Hepatocyte (in vitro differentiated cells): ENCODE results near the gene RANBP3. TPM values are rescaled to one million over a fixed set of nuclear protein-coding genes. Genes with fewer than 3 reads are reported as not detected.

Source experiments
- DNase-seq: peaks from one replicate; pipeline ENCODE4 v3.0.0-alpha.2; 2016; ENCODE audit warnings: low spot score
- H2AFZ ChIP-seq: fragments of 200-600 bp; sonication (generic); 2 replicates; pipeline ENCODE4 v1.6.0; 2016; ENCODE audit warnings: antibody characterized with exemption, mild to moderate bottlenecking
- H3K27ac ChIP-seq: fragments of 200-600 bp; sonication (generic); 2 replicates; pipeline ENCODE4 v1.5.1; 2016; ENCODE audit warnings: mild to moderate bottlenecking
- H3K27me3 ChIP-seq: fragments of 200-600 bp; sonication (generic); 2 replicates; pipeline ENCODE4 v1.6.1; 2016
- H3K36me3 ChIP-seq: fragments of 200-600 bp; sonication (generic); replicated peaks from 2 replicates; pipeline ENCODE4 v1.5.1; 2016; ENCODE audit warnings: low read depth; ENCODE audit not compliant: insufficient read depth
- H3K4me1 ChIP-seq: fragments of 200-600 bp; sonication (generic); 2 replicates; pipeline ENCODE4 v1.5.1; 2016; ENCODE audit warnings: mild to moderate bottlenecking, moderate library complexity; ENCODE audit not compliant: insufficient read depth
- H3K4me2 ChIP-seq: fragments of 200-600 bp; sonication (generic); 2 replicates; pipeline ENCODE4 v1.6.0; 2016
- H3K4me3 ChIP-seq: fragments of 200-600 bp; sonication (generic); 2 replicates; pipeline ENCODE4 v1.5.1; 2016; ENCODE audit warnings: mild to moderate bottlenecking
- H3K79me2 ChIP-seq: fragments of 200-600 bp; sonication (generic); 2 replicates; pipeline ENCODE4 v1.6.0; 2017; ENCODE audit warnings: mild to moderate bottlenecking
- H3K9me2 ChIP-seq: fragments of 200-600 bp; sonication (generic); replicated peaks from 2 replicates; pipeline ENCODE4 v1.6.0; 2017; ENCODE audit warnings: mild to moderate bottlenecking; ENCODE audit not compliant: insufficient read depth
- H3K9me3 ChIP-seq: fragments of 200-600 bp; sonication (generic); 2 replicates; pipeline ENCODE4 v1.5.1; 2016; ENCODE audit warnings: low read depth, mild to moderate bottlenecking
- H4K20me1 ChIP-seq: fragments of 200-600 bp; sonication (generic); 2 replicates; pipeline ENCODE4 v1.6.0; 2016; ENCODE audit warnings: mild to moderate bottlenecking; ENCODE audit not compliant: insufficient read depth, poor library complexity, severe bottlenecking
- CTCF ChIP-seq: fragments of 200-600 bp; sonication (generic); IDR thresholded peaks from 2 replicates; pipeline ENCODE4 v1.5.1; 2016; ENCODE audit warnings: antibody characterized with exemption, mild to moderate bottlenecking; ENCODE audit not compliant: poor library complexity
- EZH2 ChIP-seq: fragments of 200-600 bp; sonication (generic); IDR thresholded peaks from 2 replicates; pipeline ENCODE4 v1.6.1; 2016; ENCODE audit warnings: antibody characterized with exemption, mild to moderate bottlenecking, borderline replicate concordance
- EZH2phosphoT487 ChIP-seq: fragments of 200-600 bp; sonication (generic); IDR thresholded peaks from one replicate; pipeline ENCODE4 v1.6.1; 2018; ENCODE audit warnings: antibody characterized with exemption, mild to moderate bottlenecking, low read depth, moderate library complexity; ENCODE audit not compliant: unreplicated experiment, severe bottlenecking
- WGBS: methylation state at CpG from one replicate; pipeline ENCODE4 v1.1.6; 2016; ENCODE audit warnings: low lambda C conversion rate; ENCODE audit errors: missing lambda C conversion rate; 5-methylcytosine and 5-hydroxymethylcytosine counted together
- polyA plus RNA-seq: library from polyadenylated mRNA; unstranded; fragments of >200 nt; fragmentation: Nextera tagmentation; extraction: Ambion mirVana; gene quantifications from 2 replicates; pipeline ENCODE4 v1.2.1, GENCODE V29; 2016
- total RNA-seq: library from RNA; depleted of rRNA; stranded (reverse); fragments of >200 nt; gene quantifications from 2 replicates; pipeline ENCODE4 v1.2.3, GENCODE V29; 2014

The RANBP3 gene
- total and polyA plus RNA-seq, 2 experiments from 2014 or later: 10.4 to 51.0 TPM

- WGBS: 73% methylated on average over 17 of the region's 17 CpGs
- no peak overlapping the region for H2AFZ ChIP-seq
- H3K4me3 ChIP-seq: no peak overlapping the region
Observed at GRCh38 chr19:5953680-5954213, 24.2 kb downstream of the RANBP3 start.

GRCh38 chr19:5953030-5953589, 24.8 kb downstream of the RANBP3 start:
- Histone ChIP-seq H3K36me3 (no peaks in the 10 kb centered on the region), H2AFZ (no peak overlapping the region), H4K20me1 (peaks cover 69% of the 10 kb centered on the region), H3K79me2 (peaks cover 95% of the 10 kb centered on the region), H3K27me3 (no peaks in the 10 kb centered on the region), H3K4me1 (peaks cover 87% of the 10 kb centered on the region), H3K9me2 (no peaks in the 10 kb centered on the region), H3K9me3 (no peaks in the 10 kb centered on the region), H3K27ac (peak overlapping the region; percentile 82), H3K4me2 (peak overlapping the region; percentile 71), H3K4me3 (no peak overlapping the region)
- no peak for DNase-seq
- WGBS: 51% methylated on average over 5 of the region's 5 CpGs
- TF ChIP-seq CTCF (no peak), EZH2phosphoT487 (no peak), EZH2 (no peak)

More at GRCh38 chr19:5953680-5954213, 24.2 kb downstream of the RANBP3 start:
- Histone ChIP-seq H3K27me3 (no peaks in the 10 kb centered on the region), H3K9me3 (no peaks in the 10 kb centered on the region), H3K4me2 (peak overlapping the region; percentile 71), H3K9me2 (no peaks in the 10 kb centered on the region), H3K79me2 (peaks cover 95% of the 10 kb centered on the region), H4K20me1 (peaks cover 72% of the 10 kb centered on the region), H3K27ac (peak overlapping the region; percentile 82), H3K4me1 (peaks cover 89% of the 10 kb centered on the region), H3K36me3 (no peaks in the 10 kb centered on the region)
- no peak for TF ChIP-seq EZH2phosphoT487
- TF ChIP-seq EZH2: no peak
- no peak for DNase-seq

- H3K79me2 ChIP-seq: peaks cover 95% of the 10 kb centered on the region
- peaks cover 86% of the 10 kb centered on the region for H3K4me1 ChIP-seq
- no peak overlapping the region for H3K4me3 ChIP-seq
- WGBS: 81% methylated on average over 18 of the region's 18 CpGs
- H3K27ac ChIP-seq: peak overlapping the region; percentile 82
- H3K9me3 ChIP-seq: no peaks in the 10 kb centered on the region
- no peak overlapping the region for H3K4me2 ChIP-seq
- no peaks in the 10 kb centered on the region for H3K27me3 ChIP-seq
- H4K20me1 ChIP-seq: peaks cover 63% of the 10 kb centered on the region
- TF ChIP-seq CTCF: no peak
- no peak for TF ChIP-seq EZH2phosphoT487
- TF ChIP-seq EZH2: no peak
- DNase-seq: no peak
- no peaks in the 10 kb centered on the region for H3K9me2 ChIP-seq
- H2AFZ ChIP-seq: no peak overlapping the region
- no peaks in the 10 kb centered on the region for H3K36me3 ChIP-seq
Observed at GRCh38 chr19:5952193-5953029, 25.5 kb downstream of the RANBP3 start.
